Gastroesophageal sphincter (tissue), 3 donors: ENCODE results near the gene SDC1.

Source experiments
- CTCF ChIP-seq, 4 experiments: fragments of 200-600 bp in 2 of 4; fragments of 450-650 bp in 2 of 4; sonication (generic) in 1 of 4; IDR thresholded peaks; one replicate each; pipeline ENCODE4 v1.5.1; 2017 to 2019; ENCODE audit warnings: antibody characterized with exemption in 4 of 4, mild to moderate bottlenecking in 2 of 4, moderate library complexity in 2 of 4
- EP300 ChIP-seq: sonication (generic); formaldehyde crosslinking; IDR thresholded peaks from one replicate; pipeline ENCODE4 v1.6.1; 2017; ENCODE audit warnings: antibody characterized with exemption, mild to moderate bottlenecking
- POLR2A ChIP-seq, 2 donors: fragments of 450-650 bp; IDR thresholded peaks; one replicate each; pipeline ENCODE4 v1.6.1; 2017; ENCODE audit warnings: antibody characterized with exemption in 2 of 2, mild to moderate bottlenecking in 2 of 2, moderate library complexity in 1 of 2

GRCh38 chr2:20182241-20182931 is 42.5 kb downstream of the SDC1 start:
- TF ChIP-seq CTCF (IDR thresholded peaks at IDR 0.05) (no peak), POLR2A (IDR thresholded peaks at IDR 0.05) (no peak), EP300 (no peak)
